Neural progenitor cell (in vitro differentiated cells): Measurements from ENCODE around the gene PRSS2. TPM values are rescaled to one million over a fixed set of nuclear protein-coding genes. Genes with fewer than 3 reads are reported as not detected.
"Not testable (repeated sequence)": the region's sequence is repeated elsewhere in the genome, so short reads cannot be mapped to it uniquely, and the experiment has no call there.

Experiments
- DNase-seq: peaks from one replicate; pipeline ENCODE4 v3.0.0-alpha.2; 2016; ENCODE audit warnings: low spot score
- H2AFZ ChIP-seq: fragments of 200-600 bp; sonication (generic); replicated peaks from 2 replicates; pipeline ENCODE4 v1.6.1; 2016; ENCODE audit warnings: antibody characterized with exemption
- H3F3A ChIP-seq: fragments of 200-600 bp; sonication (generic); 2 replicates; pipeline ENCODE4 v1.6.1; 2016; ENCODE audit warnings: antibody characterized with exemption, low read depth
- H3K27ac ChIP-seq: fragments of 200-600 bp; sonication (generic); 2 replicates; pipeline ENCODE4 v1.5.1; 2016; ENCODE audit warnings: mild to moderate bottlenecking
- H3K27me3 ChIP-seq: fragments of 200-600 bp; sonication (generic); 2 replicates; pipeline ENCODE4 v1.6.1; 2016; ENCODE audit warnings: mild to moderate bottlenecking, moderate library complexity
- H3K36me3 ChIP-seq: fragments of 200-600 bp; sonication (generic); 2 replicates; pipeline ENCODE4 v1.5.1; 2016
- H3K4me1 ChIP-seq: fragments of 200-600 bp; sonication (generic); 2 replicates; pipeline ENCODE4 v1.6.1; 2016; ENCODE audit warnings: mixed run types
- H3K4me2 ChIP-seq: fragments of 200-600 bp; sonication (generic); 2 replicates; pipeline ENCODE4 v1.6.1; 2016
- H3K4me3 ChIP-seq: fragments of 200-600 bp; sonication (generic); 2 replicates; pipeline ENCODE4 v1.5.1; 2016
- H3K79me2 ChIP-seq: fragments of 200-600 bp; sonication (generic); 2 replicates; pipeline ENCODE4 v1.6.1; 2016; ENCODE audit warnings: low read depth
- H3K9ac ChIP-seq: fragments of 200-600 bp; sonication (generic); 2 replicates; pipeline ENCODE4 v1.6.1; 2016
- H3K9me3 ChIP-seq: fragments of 200-600 bp; sonication (generic); 2 replicates; pipeline ENCODE4 v1.5.1; 2016; ENCODE audit warnings: low read depth
- H4K20me1 ChIP-seq: fragments of 200-600 bp; sonication (generic); 2 replicates; pipeline ENCODE4 v1.6.1; 2016; ENCODE audit warnings: low read depth
- H3K27ac Mint-ChIP-seq: 3 replicates; pipeline ENCODE4 v1.8.0; 2021; ENCODE audit warnings: mixed read lengths
- H3K27me3 Mint-ChIP-seq: 2 replicates; pipeline ENCODE4 v1.8.0; 2022; ENCODE audit warnings: low read depth, mild to moderate bottlenecking, inconsistent platforms, moderate library complexity, mixed read lengths; ENCODE audit not compliant: insufficient read depth
- H3K36me3 Mint-ChIP-seq: 3 replicates; pipeline ENCODE4 v1.8.0; 2021; ENCODE audit warnings: mixed read lengths
- H3K4me1 Mint-ChIP-seq: 3 replicates; pipeline ENCODE4 v1.8.0; 2021; ENCODE audit warnings: mixed read lengths
- H3K4me3 Mint-ChIP-seq: 3 replicates; pipeline ENCODE4 v1.8.0; 2021; ENCODE audit warnings: mild to moderate bottlenecking, moderate library complexity, mixed read lengths
- H3K9me3 Mint-ChIP-seq: 3 replicates; pipeline ENCODE4 v1.8.0; 2020; ENCODE audit warnings: mixed read lengths
- EZH2 ChIP-seq: fragments of 200-600 bp; sonication (generic); IDR thresholded peaks from 2 replicates; pipeline ENCODE4 v1.6.1; 2017; ENCODE audit warnings: antibody characterized with exemption, mild to moderate bottlenecking, moderate library complexity
- EZH2phosphoT487 ChIP-seq: fragments of 200-600 bp; sonication (generic); IDR thresholded peaks from 2 replicates; pipeline ENCODE4 v1.6.1; 2017; ENCODE audit warnings: antibody characterized with exemption
- total RNA-seq: library from RNA; depleted of rRNA; stranded (reverse); fragments of >200 nt; gene quantifications from 2 replicates; pipeline ENCODE4 v1.2.3, GENCODE V29; 2015; ENCODE audit warnings: low replicate concordance
- TF ChIP-seq, protein P1 (sequence below): fragments of 200-600 bp; sonication (generic); IDR thresholded peaks from 2 replicates; pipeline ENCODE4 v1.5.1; 2017; ENCODE audit warnings: antibody characterized with exemption, mild to moderate bottlenecking

The PRSS2 gene
- total RNA-seq, 1 donor from 2014 or later, result not detected

DNA sequence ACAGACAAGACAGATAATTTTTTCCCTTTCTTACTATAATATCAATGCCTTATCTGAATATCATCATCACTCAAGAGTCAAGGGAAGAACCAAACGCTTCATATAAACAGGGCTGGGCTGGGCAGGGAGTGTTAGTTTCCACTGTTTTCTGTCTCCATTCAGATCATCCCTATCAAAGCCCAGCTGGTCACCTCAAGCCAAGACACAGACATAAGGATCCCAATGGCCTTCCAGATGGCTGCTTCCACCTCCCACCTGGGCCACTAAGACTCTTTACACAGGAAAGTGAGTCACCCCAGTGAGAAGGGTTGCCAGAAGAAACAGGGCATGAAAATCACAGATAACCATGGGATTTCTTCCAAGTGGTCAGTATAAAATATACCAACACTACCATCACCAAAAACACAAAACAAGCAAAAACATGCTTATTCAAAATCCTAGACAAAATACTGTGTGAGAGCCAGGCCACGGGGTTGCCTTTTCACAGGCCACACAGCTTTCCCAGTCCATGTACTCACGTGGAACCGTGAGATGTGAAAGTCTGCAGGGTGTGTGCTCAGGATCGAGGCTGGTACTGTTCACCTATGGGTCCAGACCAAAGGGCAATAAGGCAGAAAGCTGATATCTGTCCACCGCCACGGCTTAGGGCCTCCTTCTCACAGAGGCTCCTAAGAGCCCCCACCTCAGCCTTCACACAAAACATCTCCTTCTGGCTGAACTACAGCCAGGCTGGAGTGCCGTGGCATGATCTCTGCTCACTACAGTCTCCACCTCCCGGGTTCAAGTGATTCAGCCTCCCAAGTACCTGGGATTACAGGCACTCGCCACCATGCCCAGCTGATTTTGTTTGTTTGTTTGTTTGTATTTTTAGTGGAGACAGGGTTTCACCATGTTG lies 15.8 kb upstream of the PRSS2 start:
- no peak for DNase-seq

DNA sequence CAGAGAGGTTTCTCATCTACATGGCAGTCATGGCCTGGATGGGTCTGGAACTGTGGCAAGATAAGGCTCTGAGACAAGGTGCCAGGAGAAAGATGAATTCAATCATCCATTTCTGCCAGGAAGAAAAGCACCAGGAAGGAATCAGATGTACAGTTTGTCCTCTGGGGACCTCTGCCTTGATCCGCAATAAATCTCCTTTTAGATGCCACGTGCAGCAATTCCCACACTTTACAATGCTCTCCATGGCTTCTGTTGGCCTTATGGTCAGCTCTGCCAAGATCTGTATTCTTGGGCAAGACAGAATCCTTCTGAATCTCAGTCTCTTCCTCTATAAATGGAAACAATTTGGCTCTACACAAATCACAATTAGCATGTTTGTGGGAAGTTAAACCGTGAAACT lies 12.5 kb upstream of the PRSS2 start:
- H3K27me3 Mint-ChIP-seq, result not testable (repeated sequence)

More for the DNA sequence above, 15.8 kb upstream of the PRSS2 start:
- Mint-ChIP-seq H3K27ac (no peak overlapping the region), H3K4me1 (no peaks in the 10 kb centered on the region), H3K4me3 (no peak overlapping the region), H3K36me3 (no peaks in the 10 kb centered on the region), H3K9me3 (peaks cover 2% of the 10 kb centered on the region), H3K27me3 (peaks cover 6% of the 10 kb centered on the region)
- H3K36me3 ChIP-seq, result no peaks in the 10 kb centered on the region
- H3K4me2 ChIP-seq, result no peak overlapping the region
- H2AFZ ChIP-seq, result no peak overlapping the region
- H3K4me1 ChIP-seq, result no peaks in the 10 kb centered on the region
- H3K9me3 ChIP-seq, result no peaks in the 10 kb centered on the region
- H3F3A ChIP-seq, result no peaks in the 10 kb centered on the region
- H4K20me1 ChIP-seq, result no peaks in the 10 kb centered on the region
- no peak overlapping the region for H3K27ac ChIP-seq
- no peak overlapping the region for H3K9ac ChIP-seq
- TF ChIP-seq, protein P1, sequence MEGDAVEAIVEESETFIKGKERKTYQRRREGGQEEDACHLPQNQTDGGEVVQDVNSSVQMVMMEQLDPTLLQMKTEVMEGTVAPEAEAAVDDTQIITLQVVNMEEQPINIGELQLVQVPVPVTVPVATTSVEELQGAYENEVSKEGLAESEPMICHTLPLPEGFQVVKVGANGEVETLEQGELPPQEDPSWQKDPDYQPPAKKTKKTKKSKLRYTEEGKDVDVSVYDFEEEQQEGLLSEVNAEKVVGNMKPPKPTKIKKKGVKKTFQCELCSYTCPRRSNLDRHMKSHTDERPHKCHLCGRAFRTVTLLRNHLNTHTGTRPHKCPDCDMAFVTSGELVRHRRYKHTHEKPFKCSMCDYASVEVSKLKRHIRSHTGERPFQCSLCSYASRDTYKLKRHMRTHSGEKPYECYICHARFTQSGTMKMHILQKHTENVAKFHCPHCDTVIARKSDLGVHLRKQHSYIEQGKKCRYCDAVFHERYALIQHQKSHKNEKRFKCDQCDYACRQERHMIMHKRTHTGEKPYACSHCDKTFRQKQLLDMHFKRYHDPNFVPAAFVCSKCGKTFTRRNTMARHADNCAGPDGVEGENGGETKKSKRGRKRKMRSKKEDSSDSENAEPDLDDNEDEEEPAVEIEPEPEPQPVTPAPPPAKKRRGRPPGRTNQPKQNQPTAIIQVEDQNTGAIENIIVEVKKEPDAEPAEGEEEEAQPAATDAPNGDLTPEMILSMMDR, result no peak
- TF ChIP-seq EZH2 (no peak), EZH2phosphoT487 (no peak)
- H3K27me3 ChIP-seq, result no peaks in the 10 kb centered on the region
- no peak overlapping the region for H3K4me3 ChIP-seq
- no peaks in the 10 kb centered on the region for H3K79me2 ChIP-seq

DNA sequence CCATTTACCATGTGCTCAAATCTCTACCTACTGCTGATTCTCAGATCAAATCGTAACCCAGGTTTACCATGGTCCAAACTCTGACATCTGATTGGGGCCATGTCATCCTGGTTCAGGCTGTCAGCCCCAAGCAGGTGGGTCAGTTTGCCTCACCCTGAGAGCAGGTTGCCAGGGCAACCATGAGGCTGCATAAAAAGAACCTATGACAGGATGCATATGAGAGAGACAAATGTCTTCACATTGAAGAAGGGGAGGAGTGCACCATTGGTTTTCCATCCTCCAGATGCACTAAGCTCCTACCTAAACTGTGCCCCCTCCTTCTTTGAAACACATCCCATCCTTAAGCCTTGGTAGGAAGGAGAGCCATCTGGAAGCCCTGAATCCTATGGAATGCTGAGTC lies 11.3 kb upstream of the PRSS2 start:
- no peak overlapping the region for H3K27ac Mint-ChIP-seq
- H3K27me3 Mint-ChIP-seq, result peaks cover 6% of the 10 kb centered on the region
- TF ChIP-seq EZH2phosphoT487, result no peak
- TF ChIP-seq EZH2, result no peak
- TF ChIP-seq, protein P1, result no peak

More for the DNA sequence above, 12.5 kb upstream of the PRSS2 start:
- not testable (repeated sequence) for H3K4me2 ChIP-seq, H3K4me1 Mint-ChIP-seq, H3K27ac Mint-ChIP-seq, H3K27me3 ChIP-seq, H3K36me3 ChIP-seq, H2AFZ ChIP-seq, H3K4me3 ChIP-seq, H3K36me3 Mint-ChIP-seq, H3K9me3 ChIP-seq, H3K27ac ChIP-seq, H3F3A ChIP-seq, H4K20me1 ChIP-seq, H3K4me1 ChIP-seq, H3K4me3 Mint-ChIP-seq, DNase-seq, H3K79me2 ChIP-seq, H3K9me3 Mint-ChIP-seq, H3K9ac ChIP-seq

DNA sequence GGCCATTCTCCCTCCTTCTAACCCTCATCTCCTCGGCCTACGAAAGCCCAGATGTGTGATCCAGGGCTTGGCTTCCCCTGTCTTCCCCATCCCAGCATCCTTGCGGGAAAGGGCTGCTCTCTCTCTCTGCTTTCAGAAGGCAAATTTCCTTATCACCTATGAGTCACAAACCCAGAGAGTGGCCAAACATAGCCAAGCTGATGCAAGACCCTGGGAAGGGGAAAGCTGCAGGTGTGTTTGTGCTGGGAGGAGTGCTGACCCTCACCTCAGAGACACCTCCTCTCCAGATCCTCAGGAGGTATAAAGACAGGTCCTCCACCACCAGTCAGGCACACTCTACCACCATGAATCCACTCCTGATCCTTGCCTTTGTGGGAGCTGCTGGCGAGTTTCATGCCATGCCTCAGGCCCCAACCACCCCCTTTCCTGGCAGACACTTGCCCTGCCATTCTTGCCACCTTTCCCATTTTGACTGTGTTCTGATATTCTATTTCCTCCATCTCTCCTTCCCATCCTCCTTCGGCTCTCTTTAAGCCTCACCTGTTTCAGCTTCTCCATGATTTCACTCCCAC lies 10.6 kb upstream of the PRSS2 start:
- Histone ChIP-seq H2AFZ (no peak overlapping the region), H3K27me3 (no peaks in the 10 kb centered on the region), H3K79me2 (no peaks in the 10 kb centered on the region), H3K4me3 (no peak overlapping the region), H3K36me3 (no peaks in the 10 kb centered on the region), H3K9me3 (no peaks in the 10 kb centered on the region), H3K4me2 (no peak overlapping the region), H3F3A (no peaks in the 10 kb centered on the region), H4K20me1 (no peaks in the 10 kb centered on the region), H3K9ac (no peak overlapping the region), H3K4me1 (no peaks in the 10 kb centered on the region), H3K27ac (no peak overlapping the region)
- TF ChIP-seq EZH2phosphoT487 (no peak), EZH2 (no peak)
- TF ChIP-seq, protein P1, result no peak
- Mint-ChIP-seq H3K4me3 (no peak overlapping the region), H3K27me3 (peaks cover 6% of the 10 kb centered on the region), H3K9me3 (no peaks in the 10 kb centered on the region), H3K27ac (no peak overlapping the region), H3K36me3 (no peaks in the 10 kb centered on the region), H3K4me1 (no peaks in the 10 kb centered on the region)
- no peak for DNase-seq

More for the DNA sequence above, 11.3 kb upstream of the PRSS2 start:
- DNase-seq, result no peak
- Histone ChIP-seq H3K4me1 (no peaks in the 10 kb centered on the region), H3K4me3 (no peak overlapping the region), H3K79me2 (no peaks in the 10 kb centered on the region), H3K27me3 (no peaks in the 10 kb centered on the region), H2AFZ (no peak overlapping the region), H3K9ac (no peak overlapping the region), H3K4me2 (no peak overlapping the region), H3K9me3 (no peaks in the 10 kb centered on the region), H4K20me1 (no peaks in the 10 kb centered on the region), H3F3A (no peaks in the 10 kb centered on the region), H3K27ac (no peak overlapping the region), H3K36me3 (no peaks in the 10 kb centered on the region)
- Mint-ChIP-seq H3K4me3 (no peak overlapping the region), H3K9me3 (no peaks in the 10 kb centered on the region), H3K4me1 (no peaks in the 10 kb centered on the region), H3K36me3 (no peaks in the 10 kb centered on the region)

DNA sequence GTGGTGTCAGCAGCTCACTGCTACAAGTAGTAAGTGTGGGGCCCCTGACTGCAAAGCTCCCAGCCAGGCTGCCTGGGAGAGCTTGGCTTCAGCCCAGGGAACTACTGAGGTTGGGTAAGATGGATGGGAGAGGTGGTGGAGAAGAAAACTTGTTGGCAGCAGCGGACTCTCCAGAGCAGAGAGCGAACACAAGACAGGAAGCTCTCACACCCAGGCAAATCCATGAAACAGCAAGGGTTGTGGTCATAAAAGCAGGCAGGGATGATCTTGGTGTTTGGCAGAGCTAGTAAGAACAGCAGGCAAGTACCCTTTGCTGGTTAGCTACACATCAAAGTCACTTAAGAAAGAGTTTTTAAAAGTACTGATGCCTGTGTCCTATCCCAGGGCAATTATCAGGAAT lies 9.2 kb upstream of the PRSS2 start:
- not testable (repeated sequence) for H3F3A ChIP-seq, H3K4me3 ChIP-seq, H3K9me3 Mint-ChIP-seq, H3K27ac Mint-ChIP-seq, H3K36me3 ChIP-seq, H3K79me2 ChIP-seq, DNase-seq, H2AFZ ChIP-seq, H3K9ac ChIP-seq, H3K4me1 Mint-ChIP-seq, H3K27ac ChIP-seq, H3K9me3 ChIP-seq, H3K27me3 Mint-ChIP-seq, H3K36me3 Mint-ChIP-seq, H3K4me1 ChIP-seq, H3K4me2 ChIP-seq, H3K27me3 ChIP-seq, H4K20me1 ChIP-seq, H3K4me3 Mint-ChIP-seq
